RCC 7860 (cell line): ENCODE measurements around the gene TFF3.

Source experiments
- DNase-seq: peaks from one replicate; pipeline ENCODE4 v3.0.0-alpha.2; 2015; ENCODE audit warnings: low spot score
- FAIRE-seq: peaks from 2 replicates; lab custom pipeline; 2012; peaks lifted over from hg19 to GRCh38; lab: Jason Lieb, UNC

TFF3 gene

DNA sequence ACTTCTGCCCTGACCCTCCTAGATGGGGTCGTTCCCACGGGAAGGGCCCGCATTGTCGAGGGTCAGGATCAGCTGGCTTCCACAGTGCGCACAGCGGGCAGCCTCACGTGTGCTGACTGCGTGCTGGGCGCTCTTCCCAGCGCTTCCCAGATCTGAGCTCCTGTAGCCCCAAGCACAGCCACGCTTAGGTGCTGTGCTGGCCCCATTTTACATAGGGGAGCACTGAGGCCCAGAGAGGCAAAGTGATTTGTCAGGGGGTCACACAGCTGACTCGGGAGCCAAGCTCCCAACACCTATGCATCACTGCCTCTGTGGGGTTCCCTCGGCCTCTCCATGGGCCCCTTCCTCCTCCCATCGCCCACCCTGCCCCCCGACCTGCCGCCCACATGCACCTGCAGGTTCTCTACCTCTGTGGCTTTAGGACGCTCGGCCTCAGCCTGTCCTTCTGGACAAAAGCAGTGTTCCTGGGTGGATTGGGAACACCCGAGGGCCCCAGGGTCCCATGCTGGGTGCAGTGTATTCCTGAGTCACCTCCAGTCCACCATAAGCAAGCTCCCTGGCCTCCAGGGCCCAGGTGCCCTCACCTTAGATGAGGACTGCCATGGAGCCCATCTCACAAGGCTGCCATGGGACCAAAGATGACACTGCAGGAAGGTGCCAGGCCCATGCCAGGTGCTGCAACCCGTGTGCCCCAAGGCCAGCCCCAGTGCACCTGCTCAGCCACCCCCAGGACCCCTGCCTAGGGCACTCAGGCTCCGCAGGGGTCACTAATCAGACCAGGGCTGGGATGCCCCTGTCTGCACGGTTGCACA lies 23.3 kb downstream of the TFF3 start:
- FAIRE-seq (no peak), DNase-seq (no peak)

GRCh38 chr21:42291003-42291750 lies 24.0 kb downstream of the TFF3 start:
- FAIRE-seq: no peak

GRCh38 chr21:42290505-42290904 lies 24.7 kb downstream of the TFF3 start:
- FAIRE-seq (no peak), DNase-seq (no peak)

More at GRCh38 chr21:42291003-42291750, 24.0 kb downstream of the TFF3 start:
- no peak for DNase-seq

- FAIRE-seq (no peak), DNase-seq (no peak)
These were observed 25.3 kb downstream of the TFF3 start for GRCh38 chr21:42289926-42290325.

GRCh38 chr21:42288962-42289361 lies 26.2 kb downstream of the TFF3 start:
- FAIRE-seq: no peak

DNA sequence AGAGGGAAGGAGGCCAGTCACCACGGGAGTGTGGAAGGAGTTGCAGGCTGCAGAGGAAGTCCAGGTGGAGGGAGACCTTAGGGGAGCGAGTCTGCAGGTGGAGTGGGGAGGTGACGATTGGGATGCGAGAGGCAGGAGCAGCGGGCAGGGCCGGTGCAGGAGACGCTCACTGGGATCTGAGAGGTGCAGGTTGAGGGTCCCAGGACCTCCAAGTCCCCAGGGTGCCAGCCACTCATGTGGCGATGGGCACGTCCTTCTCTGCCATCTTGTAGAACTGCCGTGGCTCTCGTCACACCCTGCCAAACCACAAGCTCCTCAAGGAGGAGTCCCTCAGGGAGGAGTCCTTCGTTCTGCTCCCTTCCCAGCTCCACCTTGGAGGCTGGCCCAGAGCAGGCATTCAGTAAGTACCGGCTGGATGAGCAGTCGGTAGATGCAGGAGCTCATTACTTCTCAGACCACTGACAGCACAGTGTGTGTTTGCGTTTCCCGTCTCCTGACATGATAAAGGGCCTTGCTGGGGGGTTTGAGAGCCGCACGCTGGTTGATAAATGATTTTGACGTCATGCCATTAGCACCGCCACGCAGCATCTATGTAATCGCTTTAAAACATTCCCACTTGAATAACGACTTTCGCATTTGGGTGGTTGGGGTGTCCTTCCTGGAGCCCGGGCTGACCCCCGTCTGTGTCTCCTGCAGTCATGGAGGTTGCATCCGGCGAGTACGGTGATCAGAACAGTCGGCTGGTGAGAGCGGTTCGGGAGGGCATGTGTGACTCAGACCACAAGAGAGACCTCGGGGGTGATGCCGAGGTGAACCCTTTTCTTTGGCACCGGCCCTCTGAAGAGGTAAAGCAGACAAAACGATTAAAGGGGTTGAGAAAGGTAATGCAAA lies 27.8 kb downstream of the TFF3 start:
- FAIRE-seq (no peak), DNase-seq (no peak)

More at GRCh38 chr21:42288962-42289361, 26.2 kb downstream of the TFF3 start:
- DNase-seq: no peak

GRCh38 chr21:42286416-42286815 lies 28.8 kb downstream of the TFF3 start:
- no peak for FAIRE-seq
- no peak for DNase-seq

GRCh38 chr21:42285569-42286245 lies 29.5 kb downstream of the TFF3 start:
- DNase-seq: no peak
- FAIRE-seq: no peak

GRCh38 chr21:42282715-42283114 lies 32.5 kb downstream of the TFF3 start:
- FAIRE-seq: no peak

GRCh38 chr21:42282021-42282420 lies 33.2 kb downstream of the TFF3 start:
- DNase-seq (no peak), FAIRE-seq (no peak)

More at GRCh38 chr21:42282715-42283114, 32.5 kb downstream of the TFF3 start:
- DNase-seq: no peak

DNA sequence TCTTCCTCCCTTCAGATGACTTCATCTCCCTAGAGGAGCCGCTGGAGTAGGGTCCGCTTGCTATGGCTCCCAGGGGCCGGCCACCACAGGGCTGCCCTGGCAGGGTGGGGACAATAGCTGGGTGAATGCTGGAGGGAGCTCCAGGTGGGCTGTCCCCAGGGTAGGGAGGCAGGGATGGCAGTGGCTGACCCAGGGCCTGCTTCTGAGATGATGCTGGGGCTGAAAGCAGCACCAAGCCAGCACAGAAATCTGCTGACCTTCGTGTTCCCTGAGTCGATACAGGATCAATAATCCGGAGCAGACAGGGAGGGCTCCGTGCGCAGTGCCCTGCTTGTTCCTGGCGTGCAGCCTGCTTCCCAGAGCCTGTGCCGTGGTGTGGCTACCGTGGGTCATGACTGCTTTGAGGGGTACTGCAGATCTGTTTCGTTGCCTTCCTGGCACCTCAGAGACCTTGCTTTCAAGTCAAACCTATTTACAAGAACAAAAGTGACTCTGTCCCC lies 34.0 kb downstream of the TFF3 start:
- no peak for DNase-seq
- no peak for FAIRE-seq

DNA sequence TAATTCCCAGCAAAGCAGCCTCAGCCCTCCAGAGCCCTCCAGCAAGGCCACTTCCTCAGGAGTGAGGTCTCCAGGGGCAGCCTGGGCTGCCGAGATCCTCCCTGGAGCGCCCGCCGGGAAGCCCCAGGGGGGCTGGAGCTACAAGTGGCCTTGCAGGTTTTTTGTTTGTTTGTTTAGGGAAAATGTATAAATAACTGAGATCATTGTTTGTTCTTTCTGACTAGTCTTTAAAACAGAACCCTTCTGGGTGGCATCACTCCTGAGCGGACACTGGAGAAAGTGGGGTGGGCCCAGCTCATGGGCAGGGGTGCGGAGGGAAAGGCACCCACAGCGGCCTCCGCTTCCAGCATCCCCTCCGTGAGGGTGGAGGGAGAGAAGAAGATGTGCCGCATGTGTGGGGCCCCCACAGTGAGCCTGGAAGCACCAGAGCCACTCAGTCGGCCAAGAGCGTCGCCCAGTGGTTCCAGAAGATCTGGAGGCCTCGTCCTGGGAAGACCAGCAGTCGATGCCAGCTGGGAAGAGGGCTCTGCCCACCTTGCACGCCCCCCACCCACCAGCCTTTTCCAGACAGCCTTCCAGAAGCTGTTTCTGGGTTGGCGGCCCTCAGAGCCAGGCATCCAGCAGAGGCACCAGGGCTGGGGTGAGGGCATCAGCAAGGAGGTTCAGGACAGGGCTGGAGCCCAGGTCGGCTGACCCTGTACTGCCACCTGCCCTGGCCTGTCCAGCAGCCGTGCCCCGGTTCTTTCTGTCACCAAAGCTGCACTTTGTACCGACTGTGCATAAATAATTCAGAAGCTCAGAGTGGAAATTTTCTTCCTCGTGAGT lies 34.6 kb downstream of the TFF3 start:
- FAIRE-seq (no peak), DNase-seq (no peak)

GRCh38 chr21:42279888-42280287 lies 35.3 kb downstream of the TFF3 start:
- DNase-seq (no peak), FAIRE-seq (no peak)

- no peak for DNase-seq
- FAIRE-seq: no peak
These were observed 35.8 kb downstream of the TFF3 start for GRCh38 chr21:42279341-42279871.

- FAIRE-seq (no peak), DNase-seq (no peak)
These were observed 36.6 kb downstream of the TFF3 start for GRCh38 chr21:42278451-42279149.

DNA sequence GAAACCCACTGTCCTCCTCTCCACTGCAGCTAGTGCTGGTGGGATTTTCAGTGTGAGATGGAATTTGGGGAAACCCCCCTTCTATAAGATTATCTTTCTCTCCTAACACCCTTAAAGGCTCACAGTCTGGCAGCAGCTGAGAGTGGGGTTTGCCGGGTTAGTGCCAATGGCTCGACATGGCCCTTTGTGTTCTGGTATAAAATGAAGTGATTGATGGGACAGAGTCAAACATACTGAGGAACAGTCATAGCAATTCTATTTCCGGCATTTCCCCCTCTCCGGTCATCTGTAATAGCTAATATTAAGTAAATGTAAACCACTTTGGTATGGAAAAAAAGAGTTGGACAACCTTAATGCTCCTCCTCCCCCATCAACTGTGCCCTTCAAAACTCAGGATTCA lies 37.6 kb downstream of the TFF3 start:
- FAIRE-seq (no peak), DNase-seq (no peak)

DNA sequence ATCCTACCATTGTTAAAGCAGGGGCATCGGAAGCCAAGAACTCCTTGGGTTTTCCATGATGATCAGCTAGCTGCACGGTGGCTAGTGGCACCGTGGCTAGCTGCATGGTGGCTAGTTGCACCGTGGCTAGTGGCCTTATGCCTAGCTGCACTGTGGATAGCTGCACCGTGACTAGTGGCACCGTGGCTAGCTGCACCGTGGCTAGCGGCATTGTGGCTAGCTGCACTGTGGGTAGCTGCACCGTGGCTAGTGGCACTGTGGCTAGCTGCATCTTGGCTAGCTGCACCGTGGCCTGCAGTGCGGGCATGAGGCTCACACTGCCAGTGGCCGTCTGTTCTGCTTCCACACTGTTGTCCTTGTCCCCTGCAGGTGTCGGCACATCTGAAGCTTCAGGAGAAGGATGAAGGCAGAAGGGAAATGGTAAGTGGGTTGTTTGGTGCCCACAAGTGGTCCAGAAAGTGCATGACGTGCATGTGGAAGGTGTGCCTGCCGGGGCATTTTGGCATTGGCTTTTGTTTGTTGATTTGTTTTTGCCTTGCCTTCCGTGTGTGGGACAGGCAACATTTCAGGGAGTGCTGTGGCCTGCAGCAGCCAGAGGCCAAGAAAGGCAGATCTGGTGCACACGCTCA lies 38.6 kb downstream of the TFF3 start:
- no peak for DNase-seq
- FAIRE-seq: no peak

GRCh38 chr21:42276076-42276475 lies 39.1 kb downstream of the TFF3 start:
- FAIRE-seq (no peak), DNase-seq (no peak)
